Endothelial cell of umbilical vein (primary cell): ENCODE measurements around the gene MYOF. TPM values are rescaled to one million over a fixed set of nuclear protein-coding genes. Genes with fewer than 3 reads are reported as not detected.

Source experiments
- BruUV-seq: library from RNA; stranded (reverse); fragments of 400-500 nt; replicated peaks from 2 replicates; lab custom pipeline; 2021; lab: Mats Ljungman, UMichigan
- CTCF ChIA-PET: fragments of 300-600, 350-600 bp; sonication (Branson Sonifier 250); formaldehyde crosslinking; loops from one replicate; lab custom pipeline; 2021; ENCODE audit warnings: antibody characterized with exemption, inconsistent platforms; lab: Charles Lee
- POLR2A ChIA-PET: fragments of 300-600, 350-600 bp; sonication (Branson Sonifier 250); formaldehyde crosslinking; loops from one replicate; lab custom pipeline; 2021; ENCODE audit warnings: antibody characterized with exemption, inconsistent platforms; lab: Charles Lee
- DNase-seq: peaks from one replicate; pipeline ENCODE4 v3.0.0-alpha.2; 2011; ENCODE audit warnings: low read depth, low spot score
- FAIRE-seq: peaks from 2 replicates; lab custom pipeline; 2011; peaks lifted over from hg19 to GRCh38; lab: Jason Lieb, UNC
- H2AFZ ChIP-seq: 2 replicates; pipeline ENCODE4 v1.6.0; 2012; ENCODE audit warnings: low read depth, low read length, control low read depth, inconsistent platforms
- H3K27ac ChIP-seq: 2 replicates; pipeline ENCODE4 v1.5.1; 2011; ENCODE audit warnings: low read depth, mild to moderate bottlenecking, control low read depth, low read length, moderate library complexity; ENCODE audit not compliant: insufficient read depth
- H3K27me3 ChIP-seq, 2 experiments: 2 replicates each; pipeline versions ENCODE4 v1.6.0 to v1.6.1; 2011; ENCODE audit warnings: low read length in 2 of 2, mixed read lengths in 1 of 2; ENCODE audit not compliant: control insufficient read depth in 2 of 2, insufficient read depth in 2 of 2
- H3K36me3 ChIP-seq, 2 experiments: 2 replicates in 1 of 2; 3 replicates in 1 of 2; pipeline ENCODE4 v1.5.1; 2011; ENCODE audit warnings: low read length in 2 of 2, mild to moderate bottlenecking in 1 of 2, moderate library complexity in 1 of 2; ENCODE audit not compliant: control insufficient read depth in 2 of 2, insufficient read depth in 2 of 2; ENCODE audit errors: extremely low read depth in 1 of 2
- H3K4me1 ChIP-seq: 3 replicates; pipeline ENCODE4 v1.5.1; 2011; ENCODE audit warnings: mild to moderate bottlenecking, low read length; ENCODE audit not compliant: control insufficient read depth, insufficient read depth; ENCODE audit errors: extremely low read depth
- H3K4me2 ChIP-seq: 2 replicates; pipeline ENCODE4 v1.6.1; 2011; ENCODE audit warnings: low read length, control low read depth, mixed read lengths; ENCODE audit not compliant: insufficient read depth
- H3K4me3 ChIP-seq, 3 experiments: fragments of 200-600 bp in 1 of 3; sonication (generic), shearing (Covaris generic) in 1 of 3; replicated peaks in 1 of 3; 2 replicates each; pipeline ENCODE4 v1.5.1; 2011 to 2016; ENCODE audit warnings: control low read depth in 3 of 3, low read length in 3 of 3, mild to moderate bottlenecking in 2 of 3, inconsistent platforms in 1 of 3, low read depth in 1 of 3, moderate library complexity in 1 of 3; ENCODE audit not compliant: insufficient read depth in 1 of 3
- H3K79me2 ChIP-seq: 2 replicates; pipeline ENCODE4 v1.6.0; 2012; ENCODE audit warnings: low read length, inconsistent platforms; ENCODE audit not compliant: control insufficient read depth, insufficient read depth
- H3K9ac ChIP-seq: replicated peaks from 2 replicates; pipeline ENCODE3; 2011; ENCODE audit warnings: low read length, control low read depth; ENCODE audit not compliant: insufficient read depth; ENCODE audit errors: extremely low read depth
- H3K9me1 ChIP-seq: replicated peaks from 3 replicates; pipeline ENCODE4 v1.6.0; 2011; ENCODE audit warnings: mild to moderate bottlenecking, low read length; ENCODE audit not compliant: control insufficient read depth, insufficient read depth; ENCODE audit errors: extremely low read depth
- H3K9me3 ChIP-seq: replicated peaks from 2 replicates; pipeline ENCODE4 v1.5.1; 2012; ENCODE audit warnings: low read length, inconsistent platforms; ENCODE audit not compliant: control insufficient read depth, insufficient read depth
- H4K20me1 ChIP-seq: replicated peaks from 2 replicates; pipeline ENCODE3; 2011; ENCODE audit warnings: mild to moderate bottlenecking, low read length; ENCODE audit not compliant: control insufficient read depth, insufficient read depth; ENCODE audit errors: extremely low read depth
- EZH2 ChIP-seq: IDR thresholded peaks from 2 replicates; pipeline ENCODE4 v1.6.1; 2012; ENCODE audit warnings: borderline replicate concordance, low read depth, mild to moderate bottlenecking, moderate library complexity, low read length, inconsistent platforms; ENCODE audit not compliant: severe bottlenecking
- FOS ChIP-seq: IDR thresholded peaks from 2 replicates; pipeline ENCODE4 v1.6.1; 2011; ENCODE audit warnings: mild to moderate bottlenecking, low read length, moderate library complexity, borderline replicate concordance; ENCODE audit not compliant: insufficient read depth
- GATA2 ChIP-seq: IDR thresholded peaks from 2 replicates; pipeline ENCODE4 v1.7.0; 2011; ENCODE audit warnings: low read depth, mild to moderate bottlenecking, moderate library complexity, mixed read lengths, low read length; ENCODE audit not compliant: insufficient read length, insufficient read depth
- JUN ChIP-seq: IDR thresholded peaks from 2 replicates; pipeline ENCODE4 v1.6.1; 2011; ENCODE audit warnings: borderline replicate concordance, low read depth; ENCODE audit not compliant: insufficient read length, insufficient read depth
- MYC ChIP-seq: IDR thresholded peaks from one replicate; pipeline ENCODE4 v1.6.1; 2011; ENCODE audit warnings: mild to moderate bottlenecking, low read depth, low read length
- POLR2A ChIP-seq: IDR thresholded peaks from 2 replicates; pipeline ENCODE4 v1.6.1; 2012; ENCODE audit warnings: low read depth, mild to moderate bottlenecking, control low read depth, low read length
- POLR2AphosphoS5 ChIP-seq: IDR thresholded peaks from 2 replicates; pipeline ENCODE4 v1.6.1; 2012; ENCODE audit warnings: low read depth, mild to moderate bottlenecking, control low read depth, low read length, moderate library complexity; ENCODE audit not compliant: insufficient read depth
- dilution Hi-C: fragments of 300-500 bp; cut with MboI; formaldehyde crosslinking; loops from one replicate; pipeline ENCODE4 v1.15.0; 2019; ENCODE audit warnings: low sequenced_read_pairs; ENCODE audit not compliant: extremely low pct_ligation_motif_present
- intact Hi-C: fragments of 100-400 bp; cut with micrococcal nuclease; formaldehyde crosslinking; loops from one replicate; pipeline ENCODE4 v1.10.0; 2022
- polyA plus RNA-seq, 4 experiments: library from polyadenylated mRNA; depleted of rRNA in 3 of 4; stranded (reverse) in 3 of 4; unstranded in 1 of 4; fragments of >200 nt; gene quantifications; 2 replicates each; pipeline versions ENCODE4 v1.2.1 to v1.2.3, GENCODE V29; 2011 to 2012; ENCODE audit warnings: missing spikeins in 1 of 4
- total RNA-seq: library from RNA; stranded (reverse); gene quantifications from 2 replicates; pipeline ENCODE4 v1.2.3, GENCODE V29; 2021
- TF ChIP-seq, protein P1 (sequence below), 2 donors: IDR thresholded peaks; 1 replicate in 1 of 2; 2 replicates in 1 of 2; pipeline ENCODE4 v1.5.1; 2011; ENCODE audit warnings: low read length in 2 of 2, mild to moderate bottlenecking in 2 of 2, moderate library complexity in 2 of 2, control low read depth in 1 of 2, inconsistent platforms in 1 of 2, low read depth in 1 of 2; ENCODE audit not compliant: insufficient read depth in 1 of 2; ENCODE audit errors: extremely low read depth in 1 of 2
- TF ChIP-seq, protein P2 (sequence below): IDR thresholded peaks from 2 replicates; pipeline ENCODE4 v1.6.1; 2011; ENCODE audit not compliant: insufficient read depth, insufficient read length

The MYOF gene
- total and polyA plus RNA-seq, 2 donors (not counting 3 experiments of a cell fraction or from before 2014, with no cell fraction given): 98.4 to 379 TPM

DNA sequence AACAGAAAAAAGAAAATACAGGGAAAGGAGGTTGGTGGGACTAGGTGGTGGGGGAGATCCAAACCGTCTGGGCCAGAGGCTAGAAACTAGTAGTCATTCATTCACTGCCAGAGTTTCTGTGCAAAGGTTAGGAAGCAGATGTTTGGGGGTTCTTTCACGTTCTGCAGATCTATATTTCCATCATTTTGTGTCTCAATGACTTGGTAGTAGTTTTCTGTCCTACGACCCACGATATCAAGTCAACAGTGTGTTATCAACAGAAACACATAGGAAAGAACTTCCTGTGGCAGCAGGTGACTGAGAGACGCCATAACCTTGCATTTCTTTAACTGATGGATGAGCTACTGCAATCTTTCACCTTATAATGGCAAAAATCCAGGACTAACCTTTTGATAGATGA lies 16.0 kb upstream of the MYOF start:
- no peak overlapping the region for H3K27ac ChIP-seq
- CTCF ChIA-PET: no interaction called here
- H3K27me3 ChIP-seq: no peaks in the 10 kb centered on the region
- H2AFZ ChIP-seq: peak overlapping the region; percentile 50
- intact Hi-C loops (no loop called here), dilution Hi-C loops (no loop called here)
- no peaks in the 10 kb centered on the region for H4K20me1 ChIP-seq
- H3K9me1 ChIP-seq: no peaks in the 10 kb centered on the region
- H3K4me2 ChIP-seq: peak overlapping the region; percentile 89
- POLR2A ChIA-PET: no interaction called here
- TF ChIP-seq, protein P1, sequence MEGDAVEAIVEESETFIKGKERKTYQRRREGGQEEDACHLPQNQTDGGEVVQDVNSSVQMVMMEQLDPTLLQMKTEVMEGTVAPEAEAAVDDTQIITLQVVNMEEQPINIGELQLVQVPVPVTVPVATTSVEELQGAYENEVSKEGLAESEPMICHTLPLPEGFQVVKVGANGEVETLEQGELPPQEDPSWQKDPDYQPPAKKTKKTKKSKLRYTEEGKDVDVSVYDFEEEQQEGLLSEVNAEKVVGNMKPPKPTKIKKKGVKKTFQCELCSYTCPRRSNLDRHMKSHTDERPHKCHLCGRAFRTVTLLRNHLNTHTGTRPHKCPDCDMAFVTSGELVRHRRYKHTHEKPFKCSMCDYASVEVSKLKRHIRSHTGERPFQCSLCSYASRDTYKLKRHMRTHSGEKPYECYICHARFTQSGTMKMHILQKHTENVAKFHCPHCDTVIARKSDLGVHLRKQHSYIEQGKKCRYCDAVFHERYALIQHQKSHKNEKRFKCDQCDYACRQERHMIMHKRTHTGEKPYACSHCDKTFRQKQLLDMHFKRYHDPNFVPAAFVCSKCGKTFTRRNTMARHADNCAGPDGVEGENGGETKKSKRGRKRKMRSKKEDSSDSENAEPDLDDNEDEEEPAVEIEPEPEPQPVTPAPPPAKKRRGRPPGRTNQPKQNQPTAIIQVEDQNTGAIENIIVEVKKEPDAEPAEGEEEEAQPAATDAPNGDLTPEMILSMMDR (IDR thresholded peaks at IDR 0.05; ENCODE audit: extremely low read depth in 1 of 2, insufficient read depth in 1 of 2, low read depth in 1 of 2, low read length in 2 of 2): no peak
- TF ChIP-seq POLR2A (no peak), MYC (no peak), EZH2 (no peak), GATA2 (no peak), POLR2AphosphoS5 (no peak), FOS (no peak), JUN (no peak)
- TF ChIP-seq, protein P2, sequence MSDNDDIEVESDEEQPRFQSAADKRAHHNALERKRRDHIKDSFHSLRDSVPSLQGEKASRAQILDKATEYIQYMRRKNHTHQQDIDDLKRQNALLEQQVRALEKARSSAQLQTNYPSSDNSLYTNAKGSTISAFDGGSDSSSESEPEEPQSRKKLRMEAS: no peak
- peaks cover 21% of the 10 kb centered on the region for H3K4me1 ChIP-seq
- DNase-seq (peak; percentile 18), FAIRE-seq (no peak)
- H3K9ac ChIP-seq: no peak overlapping the region
- H3K9me3 ChIP-seq: no peaks in the 10 kb centered on the region
- H3K4me3 ChIP-seq: peak overlapping the region in 1 of 3 experiments; percentile 44
- peaks cover 0 to 6% of the 10 kb centered on the region in 2 experiments for H3K36me3 ChIP-seq
- peaks cover 57% of the 10 kb centered on the region for H3K79me2 ChIP-seq
- no TSS peak for BruUV-seq
